Measurements from ENCODE around the gene KLHL7.

The KLHL7 gene

GRCh38 chr7:23161482-23161881, 55.9 kb downstream of the KLHL7 start:
- no peak for TF ChIP-seq CTCF (IDR thresholded peaks at IDR 0.05; ENCODE audit: control extremely low read depth, extremely low read depth, low read depth, missing control alignments)
- ChIA-PET POLR2A (no interaction called here), CTCF (no interaction called here)
- no peak for DNase-seq (ENCODE audit: extremely low spot score)

GRCh38 chr7:23164846-23165245, 59.3 kb downstream of the KLHL7 start:
- no peak for TF ChIP-seq CTCF (IDR thresholded peaks at IDR 0.05; ENCODE audit: control extremely low read depth, extremely low read depth, low read depth, missing control alignments)
- ChIA-PET POLR2A (no interaction called here), CTCF (no interaction called here)
- no peak for DNase-seq (ENCODE audit: extremely low spot score)

GRCh38 chr7:23165316-23165715, 59.7 kb downstream of the KLHL7 start:
- ChIA-PET CTCF (interaction anchor here (1.1 to 1.3 kb wide), 2 partner anchors 19 to 28 kb away, joined by 3 read pairs; no protein-coding TSS in a partner anchor), POLR2A (no interaction called here)
- no peak for DNase-seq (ENCODE audit: extremely low spot score)
- no peak for TF ChIP-seq CTCF (IDR thresholded peaks at IDR 0.05; ENCODE audit: control extremely low read depth, extremely low read depth, low read depth, missing control alignments)

GRCh38 chr7:23167691-23168090, 62.1 kb downstream of the KLHL7 start:
- CTCF ChIA-PET: interaction anchor here (0.9 kb wide), 1 partner anchor 9 kb away, joined by 5 read pairs; no protein-coding TSS in a partner anchor
- TF ChIP-seq CTCF (IDR thresholded peaks at IDR 0.05; ENCODE audit: control extremely low read depth, extremely low read depth, low read depth, missing control alignments): no peak
- DNase-seq (ENCODE audit: extremely low spot score): no peak
- POLR2A ChIA-PET: no interaction called here

GRCh38 chr7:23168111-23168885, 62.7 kb downstream of the KLHL7 start:
- TF ChIP-seq CTCF (IDR thresholded peaks at IDR 0.05; ENCODE audit: control extremely low read depth, extremely low read depth, low read depth, missing control alignments): no peak
- CTCF ChIA-PET: interaction anchor here (0.7 to 2.0 kb wide), 4 partner anchors 8 to 19 kb away, joined by 3 to 8 read pairs (median 4); no protein-coding TSS in a partner anchor
- no peak for DNase-seq (ENCODE audit: extremely low spot score)
- POLR2A ChIA-PET: no interaction called here

- CTCF ChIA-PET: interaction anchor here (1.2 to 1.7 kb wide), 2 partner anchors 9 to 89 kb away, joined by 4 to 6 read pairs; no protein-coding TSS in a partner anchor
- no peak for TF ChIP-seq CTCF (IDR thresholded peaks at IDR 0.05; ENCODE audit: control extremely low read depth, extremely low read depth, low read depth, missing control alignments)
- DNase-seq (ENCODE audit: extremely low spot score): no peak
- POLR2A ChIA-PET: no interaction called here
These were observed 70.4 kb downstream of the KLHL7 start for GRCh38 chr7:23175938-23176337.

Data from GM10248 (cell line).